H1 (cell line): ENCODE results near the gene CAPZB. TPM values are rescaled to one million over a fixed set of nuclear protein-coding genes. Genes with fewer than 3 reads are reported as not detected.

ENCODE experiments used
- CTCF ChIA-PET: fragments of 300-600 bp; sonication (Branson Sonifier 250); formaldehyde crosslinking; loops from one replicate; lab custom pipeline; 2021; ENCODE audit not compliant: partially characterized antibody; lab: Charles Lee
- POLR2A ChIA-PET: fragments of 300-600 bp; sonication (Branson Sonifier 250); formaldehyde crosslinking; loops from one replicate; lab custom pipeline; 2021; ENCODE audit warnings: inconsistent platforms; ENCODE audit not compliant: partially characterized antibody; lab: Charles Lee
- DNase-seq, 2 experiments: peaks; one replicate each; pipeline versions ENCODE4 v3.0.0 to v3.0.0-alpha.2; 2010 to 2022; ENCODE audit warnings: low spot score in 2 of 2, low read depth in 1 of 2, mixed read lengths in 1 of 2
- FAIRE-seq: peaks from 2 replicates; lab custom pipeline; 2011; peaks lifted over from hg19 to GRCh38; lab: Jason Lieb, UNC
- H2AFZ ChIP-seq: 2 replicates; pipeline ENCODE4 v1.8.1; 2012; ENCODE audit warnings: low read length, inconsistent platforms
- H2AK5ac ChIP-seq: 2 replicates; pipeline ENCODE4 v1.6.1; 2013; ENCODE audit warnings: low read depth, low read length
- H2BK120ac ChIP-seq: replicated peaks from 2 replicates; pipeline ENCODE3; 2013; ENCODE audit warnings: low read depth, low read length, inconsistent platforms
- H2BK12ac ChIP-seq: 2 replicates; pipeline ENCODE4 v1.6.1; 2013; ENCODE audit warnings: low read depth, low read length
- H2BK15ac ChIP-seq: 2 replicates; pipeline ENCODE4 v1.6.1; 2013; ENCODE audit warnings: low read length
- H2BK20ac ChIP-seq: 2 replicates; pipeline ENCODE4 v1.6.1; 2013; ENCODE audit warnings: low read length
- H2BK5ac ChIP-seq: 2 replicates; pipeline ENCODE4 v1.6.1; 2013; ENCODE audit warnings: low read depth, low read length
- H3K14ac ChIP-seq: 2 replicates; pipeline ENCODE4 v1.6.1; 2013; ENCODE audit warnings: inconsistent platforms; ENCODE audit not compliant: insufficient read length
- H3K18ac ChIP-seq: 2 replicates; pipeline ENCODE4 v1.6.1; 2013; ENCODE audit warnings: low read length; ENCODE audit errors: extremely low read depth
- H3K23ac ChIP-seq: 2 replicates; pipeline ENCODE4 v1.6.1; 2013; ENCODE audit warnings: inconsistent platforms; ENCODE audit not compliant: insufficient read length
- H3K23me2 ChIP-seq: 2 replicates; pipeline ENCODE4 v1.6.1; 2013; ENCODE audit warnings: low read depth, low read length
- H3K27ac ChIP-seq: 2 replicates; pipeline ENCODE4 v1.6.1; 2011; ENCODE audit warnings: low read depth, low read length, inconsistent platforms
- H3K27me3 ChIP-seq, 4 experiments: replicated peaks in 1 of 4; 1 replicate in 1 of 4; 2 replicates in 3 of 4; pipeline versions ENCODE4 v1.6.1 to v1.8.1; 2011 to 2013; ENCODE audit warnings: low read length in 3 of 4, mild to moderate bottlenecking in 3 of 4, inconsistent platforms in 2 of 4, mixed read lengths in 2 of 4, moderate library complexity in 1 of 4; ENCODE audit not compliant: control insufficient read depth in 3 of 4, insufficient read depth in 3 of 4; ENCODE audit errors: extremely low read depth in 1 of 4
- H3K36me3 ChIP-seq, 4 experiments: 2 replicates each; pipeline versions ENCODE4 v1.6.1 to v1.8.1; 2011 to 2013; ENCODE audit warnings: mild to moderate bottlenecking in 4 of 4, low read length in 3 of 4, moderate library complexity in 2 of 4, control low read depth in 1 of 4, inconsistent platforms in 1 of 4; ENCODE audit not compliant: insufficient read depth in 4 of 4, control insufficient read depth in 2 of 4
- H3K4ac ChIP-seq: replicated peaks from 2 replicates; pipeline ENCODE3; 2013; ENCODE audit warnings: low read length, low read depth, mixed read lengths, inconsistent platforms; ENCODE audit not compliant: insufficient read length
- H3K4me1 ChIP-seq, 4 experiments: replicated peaks in 1 of 4; 1 replicate in 1 of 4; 2 replicates in 3 of 4; pipeline versions ENCODE4 v1.6.1 to v1.8.1; 2011 to 2013; ENCODE audit warnings: low read length in 3 of 4, inconsistent platforms in 2 of 4, mixed read lengths in 1 of 4; ENCODE audit not compliant: insufficient read depth in 4 of 4, control insufficient read depth in 3 of 4
- H3K4me2 ChIP-seq, 2 experiments: 2 replicates each; pipeline versions ENCODE4 v1.6.1 to v1.8.1; 2011 to 2013; ENCODE audit warnings: low read depth in 2 of 2, low read length in 2 of 2, control low read depth in 1 of 2, inconsistent platforms in 1 of 2, mild to moderate bottlenecking in 1 of 2; ENCODE audit not compliant: insufficient read depth in 1 of 2
- H3K4me3 ChIP-seq, 4 experiments: fragments of 200-600, 300-600 bp in 1 of 4; sonication (generic), shearing (Covaris generic), sonication (Bioruptor Twin) in 1 of 4; 2 replicates each; pipeline versions ENCODE4 v1.5.1 to v1.8.1; 2011 to 2016; ENCODE audit warnings: low read length in 4 of 4, low read depth in 3 of 4, control low read depth in 2 of 4, inconsistent platforms in 2 of 4, mild to moderate bottlenecking in 2 of 4, mixed read lengths in 1 of 4, moderate library complexity in 1 of 4; ENCODE audit not compliant: insufficient read depth in 2 of 4; ENCODE audit errors: extremely low read depth in 1 of 4
- H3K56ac ChIP-seq: replicated peaks from 2 replicates; pipeline ENCODE3; 2013; ENCODE audit warnings: low read depth, mild to moderate bottlenecking, mixed read lengths, low read length, inconsistent platforms; ENCODE audit not compliant: insufficient read length
- H3K79me1 ChIP-seq: 2 replicates; pipeline ENCODE4 v1.6.1; 2013; ENCODE audit warnings: low read depth, low read length, control low read depth
- H3K79me2 ChIP-seq, 2 experiments: 2 replicates each; pipeline versions ENCODE4 v1.6.1 to v1.8.1; 2012 to 2013; ENCODE audit warnings: low read length in 2 of 2, mild to moderate bottlenecking in 2 of 2, inconsistent platforms in 1 of 2; ENCODE audit not compliant: insufficient read depth in 2 of 2, control insufficient read depth in 1 of 2
- H3K9ac ChIP-seq, 4 experiments: replicated peaks in 1 of 4; 1 replicate in 1 of 4; 2 replicates in 3 of 4; pipeline versions ENCODE4 v1.6.1 to v1.8.1; 2011 to 2013; ENCODE audit warnings: low read depth in 3 of 4, low read length in 3 of 4, control low read depth in 2 of 4, mild to moderate bottlenecking in 2 of 4, moderate library complexity in 2 of 4, inconsistent platforms in 1 of 4; ENCODE audit errors: extremely low read depth in 1 of 4
- H3K9me3 ChIP-seq, 2 experiments: 2 replicates each; pipeline versions ENCODE4 v1.6.1 to v1.8.1; 2012 to 2013; ENCODE audit warnings: mild to moderate bottlenecking in 2 of 2, moderate library complexity in 2 of 2, control low read depth in 1 of 2, inconsistent platforms in 1 of 2, low read depth in 1 of 2, low read length in 1 of 2, mixed read lengths in 1 of 2; ENCODE audit not compliant: insufficient read depth in 2 of 2
- H4K20me1 ChIP-seq, 2 experiments: replicated peaks in 1 of 2; 2 replicates each; pipeline versions ENCODE3 to v1.8.1; 2011 to 2013; ENCODE audit warnings: inconsistent platforms in 2 of 2, low read length in 2 of 2, mild to moderate bottlenecking in 1 of 2; ENCODE audit not compliant: insufficient read depth in 2 of 2, control insufficient read depth in 1 of 2
- H4K5ac ChIP-seq: 2 replicates; pipeline ENCODE4 v1.6.1; 2013; ENCODE audit warnings: low read length, low read depth, mixed read lengths, inconsistent platforms; ENCODE audit not compliant: insufficient read length
- H4K8ac ChIP-seq: 2 replicates; pipeline ENCODE4 v1.8.0; 2013; ENCODE audit warnings: mild to moderate bottlenecking, moderate library complexity, low read length, inconsistent platforms; ENCODE audit not compliant: insufficient read depth; ENCODE audit errors: extremely low read depth
- H4K91ac ChIP-seq: replicated peaks from 2 replicates; pipeline ENCODE3; 2013; ENCODE audit warnings: low read length, mixed read lengths, inconsistent platforms; ENCODE audit not compliant: insufficient read length
- EP300 ChIP-seq, 2 experiments: IDR thresholded peaks; 1 replicate in 1 of 2; 2 replicates in 1 of 2; pipeline ENCODE4 v1.6.1; 2011 to 2012; ENCODE audit warnings: low read depth in 2 of 2, low read length in 2 of 2, mild to moderate bottlenecking in 2 of 2, borderline replicate concordance in 1 of 2, inconsistent platforms in 1 of 2, moderate library complexity in 1 of 2
- RAD21 ChIP-seq, 2 experiments: IDR thresholded peaks in 1 of 2; conservative IDR thresholded peaks in 1 of 2; 2 replicates each; pipeline ENCODE4 v1.6.1; 2011; ENCODE audit warnings: low read depth in 2 of 2, low read length in 2 of 2, improper control_type of control experiment in 1 of 2, inconsistent platforms in 1 of 2, mild to moderate bottlenecking in 1 of 2, moderate library complexity in 1 of 2
- TBP ChIP-seq: IDR thresholded peaks from 2 replicates; pipeline ENCODE4 v1.6.1; 2011; ENCODE audit warnings: low read depth, low read length, improper control_type of control experiment
- USF2 ChIP-seq: IDR thresholded peaks from 2 replicates; pipeline ENCODE4 v1.6.1; 2011; ENCODE audit warnings: low read length, improper control_type of control experiment
- WGBS, 2 experiments: shearing (Covaris generic) in 1 of 2; methylation state at CpG; one replicate each; pipeline versions ENCODE4 v1.1.6 to v1.1.7; 2013 to 2015; ENCODE audit warnings: low lambda C conversion rate in 2 of 2, mixed read lengths in 2 of 2, inconsistent platforms in 1 of 2, low coverage in 1 of 2, missing lambda C conversion rate in 1 of 2; ENCODE audit not compliant: insufficient replicate concordance in 2 of 2, insufficient coverage in 1 of 2, insufficient read length in 1 of 2; ENCODE audit errors: extremely low coverage in 1 of 2, missing lambda C conversion rate in 1 of 2; 5-methylcytosine and 5-hydroxymethylcytosine counted together
- polyA plus RNA-seq, 7 experiments: library from polyadenylated mRNA; depleted of rRNA in 3 of 7; stranded (reverse) in 5 of 7; unstranded in 2 of 7; fragments of >200 nt in 5 of 7; fragments of 200-250 nt in 2 of 7; gene quantifications; 1 replicate in 5 of 7; 2 replicates in 1 of 7; 4 replicates in 1 of 7; pipeline versions ENCODE4 v1.2.1 to v1.2.3, GENCODE V29; 2011 to 2013; ENCODE audit warnings: missing spikeins in 2 of 7, mixed read lengths in 2 of 7
- total RNA-seq: library from RNA; stranded (reverse); fragmentation: NEBNext Ultra II Directional; extraction: Animal tissue kit (Norgen Biotek cat#: 25700); gene quantifications from 2 replicates; pipeline ENCODE4 v1.2.1, GENCODE V29; 2021
- TF ChIP-seq, protein P1 (sequence below), 3 experiments: IDR thresholded peaks; 1 replicate in 2 of 3; 2 replicates in 1 of 3; pipeline versions ENCODE4 v1.5.1 to v1.6.1; 2011; ENCODE audit warnings: low read length in 3 of 3, mild to moderate bottlenecking in 3 of 3, inconsistent platforms in 2 of 3, low read depth in 1 of 3, moderate library complexity in 1 of 3; ENCODE audit not compliant: insufficient read depth in 1 of 3; ENCODE audit errors: control extremely low read depth in 1 of 3

CAPZB gene
- total and polyA plus RNA-seq, 2 of the 8 experiments (the other 6 are each of a cell fraction or from before 2014, with no cell fraction given): 162 to 371 TPM

- ChIA-PET POLR2A (interaction anchor here (0.6 to 1.7 kb wide), 3 partner anchors 11 to 48 kb away, joined by 3 to 6 read pairs (median 4); no protein-coding TSS in a partner anchor), CTCF (interaction anchor here (0.6 to 9.9 kb wide), 32 partner anchors 9 to 1938 kb away, joined by 3 to 97 read pairs (median 4); no protein-coding TSS in a partner anchor)
- Histone ChIP-seq H3K23me2 (no peaks in the 10 kb centered on the region), H4K5ac (no peak overlapping the region), H3K27me3 (no peaks in the 10 kb centered on the region), H3K4me2 (no peak overlapping the region), H3K27ac (no peak overlapping the region), H4K8ac (no peak overlapping the region), H3K9ac (no peak overlapping the region), H3K4me1 (peaks cover 22 to 38% (median 26%) of the 10 kb centered on the region in 4 experiments), H3K36me3 (no peaks in the 10 kb centered on the region), H4K20me1 (peaks cover 27 to 39% of the 10 kb centered on the region in 2 experiments), H2BK5ac (no peak overlapping the region), H2AK5ac (no peak overlapping the region), H3K4ac (no peak overlapping the region), H2BK20ac (no peak overlapping the region), H2BK12ac (no peak overlapping the region), H3K18ac (no peak overlapping the region), H3K9me3 (no peaks in the 10 kb centered on the region), H3K56ac (no peak overlapping the region), H2BK120ac (no peak overlapping the region), H2AFZ (no peak overlapping the region), H3K23ac (no peak overlapping the region), H3K79me2 (peaks cover 0 to 84% of the 10 kb centered on the region in 2 experiments; a peak in 3 of 4 replicates), H3K79me1 (peaks cover 29% of the 10 kb centered on the region), H4K91ac (no peak overlapping the region), H3K4me3 (no peak overlapping the region), H2BK15ac (no peak overlapping the region), H3K14ac (no peak overlapping the region)
- WGBS, 2 experiments: 81% methylated on average over 10 of the region's 10 CpGs; no CpG with 5 or more reads in 1 of the 2 experiments
- no peak for TF ChIP-seq TBP
- no peak for TF ChIP-seq EP300 (IDR thresholded peaks at IDR 0.05; ENCODE audit: borderline replicate concordance in 1 of 2, low read depth in 2 of 2, low read length in 2 of 2)
- TF ChIP-seq USF2: no peak
- TF ChIP-seq, protein P1, sequence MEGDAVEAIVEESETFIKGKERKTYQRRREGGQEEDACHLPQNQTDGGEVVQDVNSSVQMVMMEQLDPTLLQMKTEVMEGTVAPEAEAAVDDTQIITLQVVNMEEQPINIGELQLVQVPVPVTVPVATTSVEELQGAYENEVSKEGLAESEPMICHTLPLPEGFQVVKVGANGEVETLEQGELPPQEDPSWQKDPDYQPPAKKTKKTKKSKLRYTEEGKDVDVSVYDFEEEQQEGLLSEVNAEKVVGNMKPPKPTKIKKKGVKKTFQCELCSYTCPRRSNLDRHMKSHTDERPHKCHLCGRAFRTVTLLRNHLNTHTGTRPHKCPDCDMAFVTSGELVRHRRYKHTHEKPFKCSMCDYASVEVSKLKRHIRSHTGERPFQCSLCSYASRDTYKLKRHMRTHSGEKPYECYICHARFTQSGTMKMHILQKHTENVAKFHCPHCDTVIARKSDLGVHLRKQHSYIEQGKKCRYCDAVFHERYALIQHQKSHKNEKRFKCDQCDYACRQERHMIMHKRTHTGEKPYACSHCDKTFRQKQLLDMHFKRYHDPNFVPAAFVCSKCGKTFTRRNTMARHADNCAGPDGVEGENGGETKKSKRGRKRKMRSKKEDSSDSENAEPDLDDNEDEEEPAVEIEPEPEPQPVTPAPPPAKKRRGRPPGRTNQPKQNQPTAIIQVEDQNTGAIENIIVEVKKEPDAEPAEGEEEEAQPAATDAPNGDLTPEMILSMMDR (IDR thresholded peaks at IDR 0.05; ENCODE audit: control extremely low read depth in 1 of 3, insufficient read depth in 1 of 3, low read depth in 1 of 3, low read length in 3 of 3): peak in 2 of 3 experiments; percentile 40 to 50; a peak in 3 of 4 replicates
- peak; percentile 25 to 47 for TF ChIP-seq RAD21 (IDR thresholded peaks at IDR 0.05 in 1 of 2, conservative IDR thresholded peaks at IDR 0.05 in 1 of 2; ENCODE audit: low read depth in 2 of 2, low read length in 2 of 2)
- DNase-seq (no peak), FAIRE-seq (no peak)
Measured at GRCh38 chr1:19405195-19405760, 80.1 kb downstream of the CAPZB start.
